Naive thymus-derived CD8-positive, alpha-beta T cell (primary cell): Measurements from ENCODE around the gene BCL2L1. TPM values are rescaled to one million over a fixed set of nuclear protein-coding genes. Genes with fewer than 3 reads are reported as not detected.

Experiments used
- ATAC-seq, 2 donors: fragments of 150-1000 bp; cut with Tn5 transposase in 1 of 2; sonication (Bioruptor Pico), chemical (Tn5 transposase) in 1 of 2; 1 replicate in 1 of 2; 2 replicates in 1 of 2; pipeline ENCODE4 v1.10.0; 2021; ENCODE audit warnings: mild to moderate bottlenecking in 2 of 2, moderate library complexity in 2 of 2
- POLR2A ChIA-PET: fragments of 350-600 bp; sonication (Branson Sonifier 250); formaldehyde crosslinking; loops from one replicate; lab custom pipeline; 2021; ENCODE audit warnings: antibody characterized with exemption; lab: Charles Lee
- DNase-seq, 10 donors: peaks; one replicate each; pipeline versions ENCODE4 v3.0.0 to v3.0.0-alpha.2; 2020 to 2022
- H3K27ac Mint-ChIP-seq, 10 donors: one replicate each; pipeline ENCODE4 v1.8.0; 2020 to 2022; ENCODE audit warnings: mild to moderate bottlenecking in 10 of 10, mixed read lengths in 10 of 10, moderate library complexity in 4 of 10, inconsistent platforms in 1 of 10
- H3K27me3 Mint-ChIP-seq, 5 donors: one replicate each; pipeline ENCODE4 v1.8.0; 2021 to 2022; ENCODE audit warnings: mixed read lengths in 5 of 5
- H3K36me3 Mint-ChIP-seq, 3 donors: one replicate each; pipeline ENCODE4 v1.8.0; 2020 to 2022; ENCODE audit warnings: mixed read lengths in 3 of 3, mild to moderate bottlenecking in 2 of 3, inconsistent platforms in 1 of 3
- H3K4me1 Mint-ChIP-seq, 4 donors: one replicate each; pipeline ENCODE4 v1.8.0; 2021 to 2022; ENCODE audit warnings: mixed read lengths in 4 of 4
- H3K4me3 Mint-ChIP-seq, 10 donors: one replicate each; pipeline ENCODE4 v1.8.0; 2020 to 2022; ENCODE audit warnings: mild to moderate bottlenecking in 10 of 10, mixed read lengths in 10 of 10, moderate library complexity in 6 of 10, inconsistent platforms in 1 of 10
- H3K9me3 Mint-ChIP-seq, 9 donors: one replicate each; pipeline ENCODE4 v1.8.0; 2020 to 2022; ENCODE audit warnings: mixed read lengths in 9 of 9, mild to moderate bottlenecking in 3 of 9, inconsistent platforms in 1 of 9, moderate library complexity in 1 of 9
- polyA plus RNA-seq, 3 donors: library from polyadenylated mRNA; unstranded; fragments of 300-500 nt; fragmentation: Illumina TruSeq; gene quantifications; one replicate each; pipeline ENCODE4 v1.2.3, GENCODE V29; 2021
- total RNA-seq, 8 experiments: library from RNA in 2 of 8; stranded (reverse) in 2 of 8; gene quantifications; one replicate each; pipeline ENCODE4 v1.2.3 and lab custom pipeline; 2021 to 2026

Gene BCL2L1
- total and polyA plus RNA-seq, 5 experiments from 2014 or later = 8.0 to 17.7 (median 14.8) TPM

DNA sequence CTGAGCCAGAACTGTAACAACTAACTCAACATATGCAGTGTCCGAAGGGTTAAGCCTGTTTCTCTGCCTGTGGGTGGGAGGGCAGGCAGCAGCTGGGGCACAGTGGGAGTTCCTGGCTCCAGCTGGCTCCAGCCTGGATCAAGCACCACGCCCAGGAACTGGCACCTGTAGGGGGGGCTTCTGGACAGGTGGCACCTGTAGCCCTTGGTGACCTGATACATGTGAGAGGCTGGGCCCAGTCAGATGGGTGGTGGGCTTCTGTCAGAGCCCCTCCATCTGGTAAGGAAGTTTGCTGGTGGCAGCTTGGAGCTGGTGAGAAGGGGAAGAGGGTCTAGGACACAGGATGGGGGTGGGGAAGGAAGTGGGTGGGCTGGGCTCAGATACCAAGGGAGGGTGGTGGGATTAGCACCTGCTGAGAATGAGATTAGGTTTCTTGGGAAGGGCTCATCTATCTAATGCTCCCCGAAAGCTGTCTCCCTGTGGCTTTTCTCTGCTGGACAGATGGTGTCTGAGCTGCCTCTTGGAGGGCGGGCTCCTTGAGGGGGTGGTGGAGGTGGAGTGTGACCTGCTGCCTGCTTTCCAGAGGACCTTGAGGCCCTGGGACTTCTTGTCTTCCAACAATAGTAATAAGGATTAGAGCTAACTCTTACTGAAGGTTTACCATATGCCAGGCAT is 28.5 kb downstream of the BCL2L1 start:
- Mint-ChIP-seq H3K27ac (peak overlapping the region; percentile 55 to 88 (median 74)), H3K27me3 (no peaks in the 10 kb centered on the region), H3K4me3 (no peak overlapping the region), H3K9me3 (no peaks in the 10 kb centered on the region), H3K36me3 (peaks cover 0 to 55% (median 12%) of the 10 kb centered on the region in 3 donors), H3K4me1 (peaks cover 30 to 68% (median 47%) of the 10 kb centered on the region in 4 donors)
- POLR2A ChIA-PET = interaction anchor here (0.8 kb wide), 1 partner anchor 10 kb away, joined by 3 read pairs; no protein-coding TSS in a partner anchor
- DNase-seq (no peak), ATAC-seq (no peak)

DNA sequence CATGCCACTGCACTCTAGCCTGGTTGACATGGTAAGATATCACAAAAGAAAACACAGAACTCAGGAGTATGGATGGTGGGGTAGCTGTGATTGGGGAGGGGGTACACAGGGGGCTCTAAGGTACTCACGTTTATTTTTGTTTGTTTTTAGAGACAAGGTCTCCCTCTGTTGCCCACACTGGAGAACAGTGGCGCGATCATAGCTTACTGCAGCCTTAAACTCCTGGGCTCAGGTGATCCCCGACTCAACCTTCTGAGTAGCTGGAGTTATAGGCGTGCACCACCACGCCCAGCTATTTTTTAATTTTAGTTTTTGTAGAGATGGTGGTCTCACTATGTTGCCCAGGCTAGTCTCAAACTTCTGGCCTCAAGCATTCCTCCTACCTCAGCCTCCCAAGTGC is 29.3 kb downstream of the BCL2L1 start:
- peaks cover 0 to 57% (median 14%) of the 10 kb centered on the region in 3 donors for H3K36me3 Mint-ChIP-seq
- peak overlapping the region in 6 of 10 donors; percentile 13 to 83 (median 63) for H3K27ac Mint-ChIP-seq
- DNase-seq = no peak
- no peak for ATAC-seq
- no peaks in the 10 kb centered on the region for H3K9me3 Mint-ChIP-seq
- POLR2A ChIA-PET = interaction anchor here (0.7 kb wide), 1 partner anchor 85 kb away, joined by 4 read pairs; no protein-coding TSS in a partner anchor
- H3K27me3 Mint-ChIP-seq = no peaks in the 10 kb centered on the region
- H3K4me3 Mint-ChIP-seq = no peak overlapping the region
- peaks cover 32 to 67% (median 47%) of the 10 kb centered on the region in 4 donors for H3K4me1 Mint-ChIP-seq

GRCh38 chr20:31691646-31692275 is 30.9 kb downstream of the BCL2L1 start:
- ATAC-seq = no peak
- no peaks in the 10 kb centered on the region for H3K9me3 Mint-ChIP-seq
- DNase-seq = no peak
- POLR2A ChIA-PET = no interaction called here
- peaks cover 35 to 67% (median 46%) of the 10 kb centered on the region in 4 donors for H3K4me1 Mint-ChIP-seq
- H3K36me3 Mint-ChIP-seq = peaks cover 0 to 65% (median 21%) of the 10 kb centered on the region in 3 donors
- peak overlapping the region in 2 of 10 donors; percentile 7 to 11 for H3K4me3 Mint-ChIP-seq
- H3K27ac Mint-ChIP-seq = peak overlapping the region; percentile 12 to 90 (median 49)
- no peaks in the 10 kb centered on the region for H3K27me3 Mint-ChIP-seq

GRCh38 chr20:31690124-31690666 is 32.5 kb downstream of the BCL2L1 start:
- POLR2A ChIA-PET = no interaction called here
- Mint-ChIP-seq H3K27me3 (no peaks in the 10 kb centered on the region), H3K36me3 (peaks cover 0 to 61% (median 20%) of the 10 kb centered on the region in 3 donors), H3K4me1 (peaks cover 37 to 70% (median 54%) of the 10 kb centered on the region in 4 donors), H3K9me3 (no peaks in the 10 kb centered on the region), H3K27ac (peak overlapping the region in 5 of 10 donors; percentile 3 to 80 (median 52)), H3K4me3 (no peak overlapping the region)
- ATAC-seq = no peak
- DNase-seq = no peak

DNA sequence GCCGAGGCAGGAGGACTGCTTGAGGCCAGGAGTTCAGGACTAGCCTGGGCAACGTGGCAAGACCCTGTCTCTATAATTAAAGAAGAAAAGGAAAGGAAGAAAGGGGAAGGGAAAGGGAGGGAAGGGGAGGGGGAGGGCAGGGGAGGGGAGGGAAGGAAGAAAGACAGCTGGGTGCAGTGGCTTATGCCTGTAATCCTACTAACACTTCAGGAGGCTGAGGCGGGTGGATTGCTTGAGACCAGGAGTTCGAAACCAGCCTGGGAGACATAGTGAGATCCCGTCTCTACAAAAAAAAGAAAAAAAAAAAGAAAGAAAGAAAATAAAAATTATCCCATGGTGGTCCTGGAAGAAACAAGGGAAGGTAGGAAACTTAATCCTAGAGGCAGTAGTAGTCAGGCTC is 33.5 kb downstream of the BCL2L1 start:
- Mint-ChIP-seq H3K36me3 (peaks cover 0 to 58% (median 20%) of the 10 kb centered on the region in 3 donors), H3K27me3 (no peaks in the 10 kb centered on the region), H3K27ac (peak overlapping the region in 6 of 10 donors; percentile 52 to 83 (median 73)), H3K4me3 (no peak overlapping the region), H3K4me1 (peaks cover 32 to 70% (median 53%) of the 10 kb centered on the region in 4 donors), H3K9me3 (no peaks in the 10 kb centered on the region)
- no peak for ATAC-seq
- POLR2A ChIA-PET = no interaction called here
- DNase-seq = no peak

DNA sequence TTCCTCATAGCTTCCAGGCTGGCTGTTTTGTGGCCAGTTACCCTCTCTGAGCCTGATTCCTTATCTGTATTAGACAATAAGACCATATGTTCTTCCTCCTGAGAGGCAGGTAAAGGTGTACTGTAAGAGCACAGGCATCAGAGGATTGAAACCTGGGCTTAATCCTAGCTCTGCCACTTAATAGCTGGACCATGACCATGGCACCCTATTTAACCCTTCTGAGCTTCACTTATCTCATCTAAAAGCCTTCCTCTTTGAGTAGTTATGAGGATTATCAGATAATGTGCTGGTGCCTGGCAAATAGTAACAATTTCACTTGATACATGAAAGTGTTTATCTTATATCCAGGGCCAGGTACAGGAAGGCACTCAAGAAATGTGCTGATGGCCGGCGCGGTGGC is 34.9 kb downstream of the BCL2L1 start:
- POLR2A ChIA-PET = interaction anchor here (0.7 to 0.9 kb wide), 2 partner anchors 13 to 1075 kb away, joined by 3 to 6 read pairs; partner anchors contain the start of gene DNMT3B
- no peaks in the 10 kb centered on the region for H3K9me3 Mint-ChIP-seq
- H3K27ac Mint-ChIP-seq = peak overlapping the region in 5 of 10 donors; percentile 5 to 82 (median 29)
- H3K36me3 Mint-ChIP-seq = peaks cover 0 to 67% (median 28%) of the 10 kb centered on the region in 3 donors
- H3K4me1 Mint-ChIP-seq = peaks cover 35 to 70% (median 58%) of the 10 kb centered on the region in 4 donors
- no peak for ATAC-seq
- no peak for DNase-seq
- H3K4me3 Mint-ChIP-seq = no peak overlapping the region
- H3K27me3 Mint-ChIP-seq = no peaks in the 10 kb centered on the region

GRCh38 chr20:31685853-31686643 is 36.6 kb downstream of the BCL2L1 start:
- DNase-seq = no peak
- peak overlapping the region in 3 of 10 donors; percentile 22 to 45 (median 26) for H3K4me3 Mint-ChIP-seq
- H3K36me3 Mint-ChIP-seq = peaks cover 0 to 65% (median 30%) of the 10 kb centered on the region in 3 donors
- peak overlapping the region in 7 of 10 donors; percentile 31 to 99 (median 61) for H3K27ac Mint-ChIP-seq
- no peaks in the 10 kb centered on the region for H3K9me3 Mint-ChIP-seq
- no peaks in the 10 kb centered on the region for H3K27me3 Mint-ChIP-seq
- ATAC-seq = no peak
- peaks cover 33 to 69% (median 60%) of the 10 kb centered on the region in 4 donors for H3K4me1 Mint-ChIP-seq
- POLR2A ChIA-PET = interaction anchor here (0.7 to 1.9 kb wide), 3 partner anchors 11 to 39 kb away, joined by 3 to 6 read pairs (median 4); no protein-coding TSS in a partner anchor

GRCh38 chr20:31684153-31685015 is 38.3 kb downstream of the BCL2L1 start:
- Mint-ChIP-seq H3K27ac (peak overlapping the region; percentile 27 to 99 (median 80)), H3K4me1 (peaks cover 43 to 79% (median 73%) of the 10 kb centered on the region in 4 donors), H3K27me3 (no peaks in the 10 kb centered on the region), H3K36me3 (peaks cover 0 to 67% (median 32%) of the 10 kb centered on the region in 3 donors), H3K9me3 (no peaks in the 10 kb centered on the region), H3K4me3 (peak overlapping the region in 6 of 10 donors; percentile 22 to 68 (median 38))
- POLR2A ChIA-PET = interaction anchor here (0.7 to 1.9 kb wide), 5 partner anchors 10 to 40 kb away, joined by 3 to 8 read pairs (median 3); no protein-coding TSS in a partner anchor
- peak; percentile 44 to 46 for ATAC-seq
- no peak for DNase-seq

- DNase-seq (no peak), ATAC-seq (no peak)
- Mint-ChIP-seq H3K36me3 (peaks cover 0 to 61% (median 26%) of the 10 kb centered on the region in 3 donors), H3K27ac (peak overlapping the region; percentile 10 to 99 (median 68)), H3K4me3 (peak overlapping the region in 1 of 10 donors; percentile 0), H3K27me3 (no peaks in the 10 kb centered on the region), H3K9me3 (no peaks in the 10 kb centered on the region), H3K4me1 (peaks cover 52 to 87% (median 80%) of the 10 kb centered on the region in 4 donors)
- POLR2A ChIA-PET = no interaction called here
Observed at GRCh38 chr20:31682927-31683326, 39.7 kb downstream of the BCL2L1 start.

DNA sequence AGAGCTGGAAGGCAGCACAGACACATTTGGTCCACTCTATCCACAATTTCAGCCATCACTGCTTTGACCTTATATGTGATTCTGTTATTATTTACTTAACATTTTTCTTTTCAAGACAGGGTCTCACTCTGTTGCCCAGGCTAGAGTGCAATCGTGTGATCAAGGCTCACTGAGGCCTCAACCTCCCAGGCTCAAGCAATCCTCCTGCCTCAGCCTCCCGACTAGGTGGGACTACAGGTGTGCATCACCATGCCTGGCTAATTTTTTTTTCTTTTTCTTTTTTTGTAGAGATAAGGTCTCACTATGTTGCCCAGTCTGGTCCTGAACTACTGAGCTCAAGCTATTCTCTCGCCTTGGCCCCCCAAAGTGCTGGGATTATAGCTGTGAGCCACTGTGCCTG is 40.3 kb downstream of the BCL2L1 start:
- POLR2A ChIA-PET = no interaction called here
- ATAC-seq (no peak), DNase-seq (no peak)
- Mint-ChIP-seq H3K27me3 (no peaks in the 10 kb centered on the region), H3K36me3 (peaks cover 0 to 57% (median 24%) of the 10 kb centered on the region in 3 donors), H3K9me3 (no peaks in the 10 kb centered on the region), H3K4me1 (peaks cover 56 to 93% (median 86%) of the 10 kb centered on the region in 4 donors), H3K27ac (peak overlapping the region in 5 of 10 donors; percentile 48 to 99 (median 73)), H3K4me3 (no peak overlapping the region)

- no peaks in the 10 kb centered on the region for H3K9me3 Mint-ChIP-seq
- H3K4me1 Mint-ChIP-seq = peaks cover 53 to 94% (median 88%) of the 10 kb centered on the region in 4 donors
- DNase-seq (no peak), ATAC-seq (no peak)
- peak overlapping the region in 1 of 10 donors; percentile 37 for H3K4me3 Mint-ChIP-seq
- POLR2A ChIA-PET = interaction anchor here (2.7 kb wide), 1 partner anchor 41 kb away, joined by 8 read pairs; the partner anchor contains the start of gene BCL2L1
- H3K36me3 Mint-ChIP-seq = peaks cover 0 to 51% (median 19%) of the 10 kb centered on the region in 3 donors
- peak overlapping the region; percentile 31 to 99 (median 70) for H3K27ac Mint-ChIP-seq
- H3K27me3 Mint-ChIP-seq = no peaks in the 10 kb centered on the region
Observed at GRCh38 chr20:31681769-31682168, 40.9 kb downstream of the BCL2L1 start.
